SKM-1 (cell line): ENCODE data around the gene SNX30.

ENCODE experiments used
- DNase-seq: peaks from one replicate; lab custom pipeline; 2025; ENCODE audit not compliant: unreplicated experiment; lab: John Stamatoyannopoulos, UW

Gene SNX30

GRCh38 chr9:112752334-112753125 lies 2.0 kb downstream of the SNX30 start:
- no peak for DNase-seq

DNA sequence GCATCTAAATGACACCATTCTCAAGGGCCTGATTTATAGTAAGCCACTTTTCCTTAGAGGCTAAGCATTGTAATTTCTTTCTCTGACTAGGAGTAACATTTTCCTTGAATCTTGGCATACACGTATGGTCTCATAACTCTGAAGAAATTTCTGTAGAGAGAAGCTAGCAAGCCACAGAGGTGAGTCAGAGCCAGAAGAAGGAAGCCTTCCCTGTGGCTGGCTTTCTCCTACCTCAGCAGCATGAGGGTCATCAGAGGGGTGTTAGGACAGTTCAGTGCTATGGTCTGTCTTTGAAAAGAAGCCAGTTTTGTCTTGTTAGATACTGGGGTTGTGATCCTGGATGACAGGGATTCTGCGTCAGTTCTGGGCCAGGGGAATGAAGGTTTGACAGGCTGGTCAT lies 3.2 kb downstream of the SNX30 start:
- no peak for DNase-seq

DNA sequence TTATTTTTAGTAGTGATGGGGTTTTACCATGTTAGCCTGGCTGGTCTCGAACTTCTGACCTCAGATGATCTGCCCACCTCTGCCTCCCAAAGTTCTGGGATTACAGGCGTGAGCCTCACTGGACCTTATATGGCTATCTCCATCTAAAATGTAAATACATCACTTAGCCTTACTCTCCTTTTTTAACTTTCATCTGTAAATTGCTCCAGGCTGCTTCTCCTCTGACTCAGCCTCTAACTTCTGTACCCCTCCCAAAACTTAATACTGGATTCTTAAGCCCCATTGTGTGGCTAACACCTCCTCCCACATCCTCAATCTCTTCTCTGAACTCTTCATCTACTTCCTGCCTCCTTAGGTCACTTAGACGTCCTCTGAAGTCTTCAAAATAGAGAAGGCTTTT lies 4.0 kb downstream of the SNX30 start:
- DNase-seq: no peak

- no peak for DNase-seq
Observed at GRCh38 chr9:112755016-112755427, 4.5 kb downstream of the SNX30 start.

- no peak for DNase-seq
Observed at GRCh38 chr9:112755675-112756074, 5.1 kb downstream of the SNX30 start.

- no peak for DNase-seq
Observed at GRCh38 chr9:112757282-112757883, 6.8 kb downstream of the SNX30 start.

DNA sequence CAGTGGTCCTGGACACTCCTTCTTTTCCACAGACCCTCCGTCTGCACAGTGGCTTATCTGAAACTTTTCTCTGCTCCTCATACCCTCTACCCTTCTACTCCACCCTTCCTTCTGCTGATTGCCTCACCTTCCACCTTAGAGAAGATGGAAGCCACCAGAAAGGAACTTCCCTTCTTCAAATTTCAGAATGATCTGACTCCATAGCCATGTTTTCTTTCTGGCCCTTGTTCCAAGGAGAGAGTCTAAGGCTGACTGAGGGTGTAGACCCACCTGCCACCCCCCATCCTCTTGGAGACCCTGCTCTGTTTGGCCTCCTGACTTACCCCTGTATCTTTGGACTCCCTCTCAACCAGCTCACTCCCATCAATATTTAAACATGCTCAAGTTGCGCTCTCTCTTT lies 7.4 kb downstream of the SNX30 start:
- DNase-seq: no peak

GRCh38 chr9:112760821-112761220 lies 10.3 kb downstream of the SNX30 start:
- DNase-seq: no peak

DNA sequence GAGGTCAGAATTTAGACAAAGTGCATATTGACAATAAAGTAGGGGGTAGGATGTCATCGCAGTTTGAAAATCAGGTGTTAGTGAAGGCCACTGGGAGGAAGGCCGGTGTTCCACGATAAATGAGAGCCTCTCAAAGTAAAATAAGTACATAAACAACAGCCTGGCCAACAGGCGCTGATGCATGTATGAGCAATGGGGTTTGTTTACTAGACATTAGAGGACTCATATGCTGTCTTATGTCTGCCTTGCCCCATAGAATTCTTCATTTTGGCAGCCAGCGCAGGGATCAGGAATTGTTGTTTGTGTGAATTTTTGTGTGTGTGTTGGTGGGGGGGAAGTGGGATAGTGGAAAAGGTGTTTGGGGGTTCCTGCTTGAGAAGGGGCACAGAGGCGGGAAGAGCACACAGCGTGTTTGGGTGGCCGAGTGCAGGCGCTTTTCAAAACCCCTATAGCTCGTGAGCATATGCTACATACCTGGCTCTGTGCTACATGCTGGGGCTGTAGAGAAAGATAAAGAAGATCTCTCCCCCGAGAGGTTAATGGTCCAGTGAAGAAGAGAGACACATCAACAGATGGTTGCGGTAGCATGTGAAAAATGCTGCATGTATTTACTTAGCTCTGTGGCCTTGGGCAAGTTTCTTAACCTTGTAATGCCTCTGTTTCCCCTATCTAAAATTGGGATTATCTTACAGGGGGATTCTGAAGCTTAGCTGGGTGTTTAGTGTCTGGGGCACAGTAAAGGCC lies 11.5 kb downstream of the SNX30 start:
- DNase-seq: no peak

DNA sequence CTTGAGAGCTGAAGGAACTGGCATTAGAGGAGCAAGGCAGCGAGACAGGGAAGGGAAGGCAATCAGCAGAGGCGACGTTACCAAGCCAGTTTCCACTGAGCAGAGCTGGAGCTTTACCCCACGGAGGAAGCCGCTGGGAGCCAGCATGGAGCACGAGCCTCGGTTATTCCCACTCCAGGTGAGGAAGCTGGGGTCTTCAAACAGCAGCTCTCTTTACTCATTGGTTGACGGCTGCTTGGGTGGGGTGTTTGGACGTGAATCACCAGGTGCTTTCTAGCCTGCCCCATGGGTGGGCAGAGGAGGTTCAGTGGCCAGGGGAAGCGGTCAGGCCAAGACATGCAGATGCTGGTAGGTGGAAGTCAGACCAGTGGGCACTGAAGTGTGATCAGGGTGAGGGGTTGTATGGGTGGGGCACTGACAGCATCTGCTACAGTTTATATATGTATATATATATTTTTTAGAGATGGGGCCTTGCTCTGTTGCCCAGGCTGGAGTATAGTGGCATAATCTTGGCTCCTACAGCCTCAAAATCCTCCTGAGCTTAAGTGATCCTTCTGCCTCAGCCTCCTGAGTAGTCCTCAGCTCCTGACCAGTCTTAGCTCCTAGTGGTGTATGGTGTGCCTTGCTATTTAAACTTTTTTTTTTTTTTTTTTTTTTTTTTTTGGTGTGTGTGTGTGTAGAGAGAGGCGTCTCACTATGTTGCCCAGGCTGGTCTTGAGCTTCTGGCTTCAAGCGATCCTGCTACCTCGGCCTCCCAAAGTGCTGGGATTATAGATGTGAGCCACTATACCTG lies 12.4 kb downstream of the SNX30 start:
- no peak for DNase-seq

DNA sequence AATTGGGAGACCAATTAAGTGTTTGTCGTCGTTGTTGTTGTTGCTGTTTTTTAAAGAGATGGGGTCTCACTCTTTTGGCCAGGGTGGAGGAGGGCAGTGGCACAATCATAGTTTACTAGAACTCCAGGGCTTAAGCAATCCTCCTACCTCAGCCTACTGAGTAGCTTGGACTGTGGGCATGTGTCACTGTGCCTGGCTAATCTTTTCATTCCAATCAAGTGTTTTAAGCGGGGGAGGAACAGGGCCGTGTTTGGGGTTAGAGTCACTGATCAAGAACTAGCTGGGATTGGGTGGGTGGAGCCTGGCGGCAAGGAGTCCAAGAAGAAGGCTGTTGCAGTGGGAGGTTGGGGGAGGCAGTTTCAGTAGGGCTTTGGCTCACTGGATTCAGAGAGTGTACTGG lies 13.8 kb downstream of the SNX30 start:
- no peak for DNase-seq

DNA sequence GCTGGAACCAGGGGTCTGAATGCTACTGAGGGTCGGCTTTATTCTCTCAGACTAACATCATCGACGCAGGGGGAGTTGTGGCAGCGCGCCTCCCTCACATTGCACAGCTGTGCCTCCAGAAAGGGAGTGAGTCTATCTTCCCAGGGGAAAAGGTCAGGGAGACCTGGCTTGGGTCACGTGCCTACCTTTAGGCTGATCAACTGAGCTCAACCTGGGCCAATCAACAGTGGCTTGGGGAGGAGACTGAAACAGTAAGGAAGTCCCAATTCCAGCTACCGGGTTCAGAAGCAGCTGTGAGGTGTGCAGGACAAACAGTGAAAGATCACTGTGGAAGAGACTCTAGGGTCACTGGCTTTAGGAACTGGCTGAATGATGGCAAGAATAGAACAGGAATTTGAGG lies 14.3 kb downstream of the SNX30 start:
- no peak for DNase-seq

- no peak for DNase-seq
Observed at GRCh38 chr9:112765281-112765680, 14.7 kb downstream of the SNX30 start.

DNA sequence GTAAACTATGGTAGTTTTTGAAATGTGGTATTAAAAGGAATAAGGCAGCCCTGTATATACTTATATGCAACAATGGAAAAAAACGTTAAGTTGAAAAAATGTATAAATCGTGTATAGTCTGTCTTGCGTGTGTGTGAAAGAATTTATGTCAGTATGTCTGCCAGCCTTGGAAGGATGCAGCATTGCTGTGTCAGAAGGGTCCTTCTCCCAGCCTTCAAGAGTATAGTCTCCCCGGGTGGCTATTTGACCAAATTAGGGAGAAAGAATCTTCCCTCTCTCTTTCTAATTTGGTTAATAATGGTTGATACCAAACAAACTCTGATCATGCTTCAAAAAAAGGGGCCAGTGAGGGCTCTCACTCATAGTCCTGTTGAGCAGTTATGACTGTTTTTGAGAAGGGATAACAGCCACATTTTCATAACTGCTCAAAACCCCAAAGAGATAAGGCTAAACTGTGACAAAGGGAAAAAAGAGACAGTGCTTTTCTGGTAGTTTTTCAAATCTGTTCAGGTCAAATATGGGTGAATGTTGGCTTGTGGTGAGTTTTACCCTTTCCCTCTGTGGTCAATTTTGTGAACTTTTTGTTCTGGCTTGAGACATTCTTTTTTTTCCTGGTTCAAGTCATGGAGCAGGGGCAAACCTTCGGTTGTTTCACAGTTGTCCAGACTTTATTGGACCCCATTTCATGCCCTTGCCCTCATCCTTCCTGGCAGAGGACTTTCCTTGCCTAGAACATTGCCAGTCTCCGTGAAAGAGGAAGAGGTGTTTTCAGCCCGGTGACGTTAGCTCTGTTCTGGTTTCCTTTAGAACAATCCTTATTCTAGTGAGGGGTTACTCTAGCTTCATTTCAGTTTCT lies 21.0 kb downstream of the SNX30 start:
- DNase-seq: no peak

GRCh38 chr9:112772215-112772509 lies 21.6 kb downstream of the SNX30 start:
- no peak for DNase-seq

DNA sequence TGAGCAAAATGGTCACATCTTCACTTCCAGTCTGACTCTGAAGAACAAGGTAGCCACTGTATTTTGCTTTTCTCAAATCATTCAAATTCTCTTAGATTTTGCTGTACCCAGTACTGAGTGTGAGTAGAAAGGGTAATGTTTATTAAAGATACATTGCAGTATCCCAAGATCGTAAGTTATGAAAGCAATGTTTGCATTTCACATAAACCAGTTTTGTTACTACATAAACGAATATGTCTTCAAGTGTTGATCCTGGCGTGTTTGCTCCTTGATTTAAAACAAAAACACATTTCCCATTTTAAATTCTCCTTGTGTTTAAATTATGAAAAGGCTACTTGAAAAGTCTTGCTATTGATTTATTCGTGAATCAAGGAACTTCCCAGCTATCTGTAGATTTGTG lies 22.0 kb downstream of the SNX30 start:
- no peak for DNase-seq

DNA sequence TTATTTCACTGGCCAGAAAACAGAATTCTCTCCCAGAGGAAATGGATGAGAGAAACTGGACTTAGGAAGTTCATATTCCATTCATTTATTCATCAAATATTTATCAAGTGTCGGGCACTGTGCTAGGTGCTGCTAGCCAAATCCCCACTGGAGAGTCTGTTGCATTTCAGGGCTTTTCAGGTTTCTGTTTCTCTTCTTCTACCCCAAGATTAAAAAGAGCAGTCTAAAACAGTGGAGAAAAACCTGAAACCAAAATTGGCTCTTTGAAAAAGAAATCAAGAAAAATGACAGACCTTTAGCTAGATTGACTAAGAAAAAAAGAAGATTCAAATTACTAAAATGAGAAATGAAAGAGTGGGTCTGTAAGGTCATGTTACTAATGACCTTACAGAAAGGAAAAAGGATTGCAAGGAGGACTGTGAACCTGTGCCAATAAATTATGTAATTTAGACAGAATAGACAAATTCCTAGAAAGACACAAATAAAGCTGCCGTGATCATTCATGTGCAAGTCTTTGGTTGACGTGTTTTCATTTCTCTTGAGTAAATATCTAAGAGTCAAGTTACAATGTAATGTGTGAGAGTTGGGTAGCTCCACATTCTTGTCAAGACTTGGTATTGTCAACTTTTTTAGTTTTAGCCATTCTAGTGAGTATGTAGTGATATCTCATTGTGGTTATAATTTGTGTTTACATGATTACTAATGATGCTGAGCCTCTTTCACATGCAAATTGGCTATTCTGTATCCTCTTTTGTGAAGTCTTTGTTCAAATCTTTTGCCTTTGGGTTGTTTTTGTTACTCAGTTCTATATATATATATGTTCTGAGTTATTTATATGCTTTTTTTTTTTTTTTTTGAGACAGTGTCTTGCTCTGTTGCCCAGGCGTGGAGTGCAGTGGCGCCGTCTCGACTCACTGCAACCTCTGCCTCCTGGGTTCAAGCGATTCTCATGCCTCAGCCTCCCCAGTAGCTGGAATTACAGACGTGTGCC lies 23.7 kb downstream of the SNX30 start:
- DNase-seq: no peak

- no peak for DNase-seq
Observed at GRCh38 chr9:112777914-112778313, 27.4 kb downstream of the SNX30 start.

GRCh38 chr9:112780450-112781036 lies 30.0 kb downstream of the SNX30 start:
- DNase-seq: no peak
